ENCODE data around the gene RC3H1. TPM values are rescaled to one million over a fixed set of nuclear protein-coding genes. Genes with fewer than 3 reads are reported as not detected.

The RC3H1 gene
- total and polyA plus RNA-seq, 2 of the 13 experiments (the other 11 are each of a cell fraction or from before 2014, with no cell fraction given), result 11.2 to 19.6 TPM

- TF ChIP-seq ZNF574 (CRISPR knock-in tag; IDR thresholded peaks at IDR 0.05) (no peak), HDAC6 (IDR thresholded peaks at IDR 0.05; ENCODE audit: low read depth, low read length) (no peak), CC2D1A (CRISPR knock-in tag; IDR thresholded peaks at IDR 0.05) (no peak), KDM3A (CRISPR knock-in tag; IDR thresholded peaks at IDR 0.05; ENCODE audit: low read depth) (no peak), GMEB1 (CRISPR knock-in tag; IDR thresholded peaks at IDR 0.05; ENCODE audit: borderline replicate concordance) (no peak), ZNF3 (CRISPR knock-in tag; IDR thresholded peaks at IDR 0.05) (no peak), ZNF747 (CRISPR knock-in tag; IDR thresholded peaks at IDR 0.05; ENCODE audit: borderline replicate concordance) (no peak), NR2F2 (IDR thresholded peaks at IDR 0.05; ENCODE audit: borderline replicate concordance, low read depth) (no peak)
- TF ChIP-seq, protein P1, sequence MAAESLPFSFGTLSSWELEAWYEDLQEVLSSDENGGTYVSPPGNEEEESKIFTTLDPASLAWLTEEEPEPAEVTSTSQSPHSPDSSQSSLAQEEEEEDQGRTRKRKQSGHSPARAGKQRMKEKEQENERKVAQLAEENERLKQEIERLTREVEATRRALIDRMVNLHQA (CRISPR knock-in tag; IDR thresholded peaks at IDR 0.05), result no peak
- TF ChIP-seq, protein P2, sequence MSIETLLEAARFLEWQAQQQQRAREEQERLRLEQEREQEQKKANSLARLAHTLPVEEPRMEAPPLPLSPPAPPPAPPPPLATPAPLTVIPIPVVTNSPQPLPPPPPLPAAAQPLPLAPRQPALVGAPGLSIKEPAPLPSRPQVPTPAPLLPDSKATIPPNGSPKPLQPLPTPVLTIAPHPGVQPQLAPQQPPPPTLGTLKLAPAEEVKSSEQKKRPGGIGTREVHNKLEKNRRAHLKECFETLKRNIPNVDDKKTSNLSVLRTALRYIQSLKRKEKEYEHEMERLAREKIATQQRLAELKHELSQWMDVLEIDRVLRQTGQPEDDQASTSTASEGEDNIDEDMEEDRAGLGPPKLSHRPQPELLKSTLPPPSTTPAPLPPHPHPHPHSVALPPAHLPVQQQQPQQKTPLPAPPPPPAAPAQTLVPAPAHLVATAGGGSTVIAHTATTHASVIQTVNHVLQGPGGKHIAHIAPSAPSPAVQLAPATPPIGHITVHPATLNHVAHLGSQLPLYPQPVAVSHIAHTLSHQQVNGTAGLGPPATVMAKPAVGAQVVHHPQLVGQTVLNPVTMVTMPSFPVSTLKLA (IDR thresholded peaks at IDR 0.05), result no peak
Measured at GRCh38 chr1:174008269-174008668, 13.9 kb downstream of the RC3H1 start (continued).

All from HepG2 (cell line).